WTC11 (cell line): ENCODE data around the gene PHF1. TPM values are rescaled to one million over a fixed set of nuclear protein-coding genes. Genes with fewer than 3 reads are reported as not detected.

Experiments
- ATAC-seq: fragments of 200-7000 bp; cut with Tn5 transposase; 2 replicates; pipeline ENCODE4 v1.10.0; 2021; ENCODE audit warnings: mild to moderate bottlenecking, moderate library complexity
- CTCF ChIA-PET: fragments of 300-600 bp; sonication (Branson Sonifier 250); formaldehyde crosslinking; loops from one replicate; lab custom pipeline; 2021; ENCODE audit warnings: antibody characterized with exemption; lab: Charles Lee
- POLR2A ChIA-PET: fragments of 350-600 bp; sonication (Branson Sonifier 250); formaldehyde crosslinking; loops from one replicate; lab custom pipeline; 2021; ENCODE audit warnings: antibody characterized with exemption; lab: Charles Lee
- DNase-seq: peaks from one replicate; pipeline ENCODE4 v3.0.0; 2021; ENCODE audit warnings: low spot score
- H3K27ac Mint-ChIP-seq: 2 replicates; pipeline ENCODE4 v1.8.0; 2021; ENCODE audit warnings: mixed read lengths
- H3K27me3 Mint-ChIP-seq: 2 replicates; pipeline ENCODE4 v1.8.0; 2021; ENCODE audit warnings: low read depth, mild to moderate bottlenecking, moderate library complexity, mixed read lengths
- H3K36me3 Mint-ChIP-seq: 2 replicates; pipeline ENCODE4 v1.8.0; 2021; ENCODE audit warnings: mixed read lengths
- H3K4me1 Mint-ChIP-seq: 2 replicates; pipeline ENCODE4 v1.8.0; 2022; ENCODE audit warnings: mixed read lengths
- H3K4me3 Mint-ChIP-seq: 2 replicates; pipeline ENCODE4 v1.8.0; 2021; ENCODE audit warnings: mild to moderate bottlenecking, moderate library complexity, mixed read lengths
- H3K9me3 Mint-ChIP-seq: 2 replicates; pipeline ENCODE4 v1.8.0; 2021; ENCODE audit warnings: mixed read lengths
- AFF4 ChIP-seq: sonication (generic); formaldehyde crosslinking; IDR thresholded peaks from 2 replicates; pipeline ENCODE4 v1.8.1; 2023; ENCODE audit warnings: mild to moderate bottlenecking, missing genetic modification reagents, borderline replicate concordance
- CREB1 ChIP-seq: sonication (generic); formaldehyde crosslinking; IDR thresholded peaks from 2 replicates; pipeline ENCODE4 v1.8.0; 2023; ENCODE audit warnings: mild to moderate bottlenecking, missing genetic modification reagents
- CREM ChIP-seq: sonication (generic); formaldehyde crosslinking; IDR thresholded peaks from 2 replicates; pipeline ENCODE4 v1.8.1; 2022; ENCODE audit warnings: mild to moderate bottlenecking, missing genetic modification reagents, moderate library complexity
- ELF4 ChIP-seq: sonication (generic); formaldehyde crosslinking; IDR thresholded peaks from 2 replicates; pipeline ENCODE4 v1.8.1; 2022; ENCODE audit warnings: low read depth, mild to moderate bottlenecking, moderate library complexity, missing genetic modification reagents
- FOXP1 ChIP-seq: sonication (generic); formaldehyde crosslinking; IDR thresholded peaks from 2 replicates; pipeline ENCODE4 v1.8.0; 2022; ENCODE audit warnings: missing genetic modification reagents, mild to moderate bottlenecking, moderate library complexity, borderline replicate concordance
- GTF2I ChIP-seq: fragments of 250-450 bp; sonication (Bioruptor Pico); conservative IDR thresholded peaks from 2 replicates; pipeline ENCODE4 v1.4.0; 2021; ENCODE audit warnings: mild to moderate bottlenecking
- JAZF1 ChIP-seq: fragments of 250-450 bp; sonication (Bioruptor Pico); IDR thresholded peaks from 2 replicates; pipeline ENCODE4 v1.9.0; 2021; ENCODE audit warnings: moderate library complexity, mild to moderate bottlenecking, inconsistent platforms
- KAT7 ChIP-seq: sonication (generic); formaldehyde crosslinking; IDR thresholded peaks from 2 replicates; pipeline ENCODE4 v1.8.1; 2023; ENCODE audit warnings: missing genetic modification reagents, mild to moderate bottlenecking, borderline replicate concordance
- MAX ChIP-seq: sonication (generic); formaldehyde crosslinking; IDR thresholded peaks from 2 replicates; pipeline ENCODE4 v1.8.0; 2022; ENCODE audit warnings: mild to moderate bottlenecking, missing genetic modification reagents
- NFATC4 ChIP-seq: fragments of 250-450 bp; sonication (Bioruptor Pico); IDR thresholded peaks from 2 replicates; pipeline ENCODE4 v1.9.0; 2021; ENCODE audit warnings: mild to moderate bottlenecking
- NR1H2 ChIP-seq: sonication (generic); formaldehyde crosslinking; IDR thresholded peaks from 2 replicates; pipeline ENCODE4 v1.9.0; 2021; ENCODE audit warnings: mild to moderate bottlenecking, moderate library complexity, missing genetic modification reagents
- NR2C2 ChIP-seq: sonication (generic); formaldehyde crosslinking; IDR thresholded peaks from 2 replicates; pipeline ENCODE4 v1.8.0; 2022; ENCODE audit warnings: mild to moderate bottlenecking, missing genetic modification reagents
- PRDM15 ChIP-seq: sonication (generic); formaldehyde crosslinking; IDR thresholded peaks from 2 replicates; pipeline ENCODE4 v1.8.0; 2022; ENCODE audit warnings: missing genetic modification reagents
- PREB ChIP-seq: sonication (generic); formaldehyde crosslinking; IDR thresholded peaks from 2 replicates; pipeline ENCODE4 v1.8.1; 2022; ENCODE audit warnings: mild to moderate bottlenecking, missing genetic modification reagents, moderate library complexity, borderline replicate concordance
- TP53 ChIP-seq: sonication (generic); formaldehyde crosslinking; IDR thresholded peaks from 2 replicates; pipeline ENCODE4 v1.8.1; 2023; ENCODE audit warnings: mild to moderate bottlenecking, missing genetic modification reagents
- ZNF138 ChIP-seq: sonication (generic); formaldehyde crosslinking; conservative IDR thresholded peaks from 2 replicates; pipeline ENCODE4 v1.8.1; 2022; ENCODE audit warnings: mild to moderate bottlenecking, moderate library complexity, missing genetic modification reagents
- ZNF317 ChIP-seq: sonication (generic); formaldehyde crosslinking; IDR thresholded peaks from 2 replicates; pipeline ENCODE4 v1.8.1; 2023; ENCODE audit warnings: low read depth, mild to moderate bottlenecking, moderate library complexity, missing genetic modification reagents, borderline replicate concordance
- ZNF396 ChIP-seq: fragments of 250-450 bp; sonication (Bioruptor Pico); IDR thresholded peaks from 2 replicates; pipeline ENCODE4 v1.8.0; 2021; ENCODE audit warnings: mild to moderate bottlenecking, moderate library complexity, borderline replicate concordance
- ZNF425 ChIP-seq: fragments of 250-450 bp; sonication (Bioruptor Pico); conservative IDR thresholded peaks from 2 replicates; pipeline ENCODE4 v1.9.0; 2021; ENCODE audit warnings: mild to moderate bottlenecking
- ZNF671 ChIP-seq: fragments of 250-450 bp; sonication (Bioruptor Pico); IDR thresholded peaks from 2 replicates; pipeline ENCODE4 v1.8.0; 2021; ENCODE audit warnings: mild to moderate bottlenecking
- ZSCAN18 ChIP-seq: fragments of 250-450 bp; sonication (Bioruptor Pico); IDR thresholded peaks from 2 replicates; pipeline ENCODE4 v2.1.2; 2022; ENCODE audit warnings: mild to moderate bottlenecking, moderate library complexity
- total RNA-seq: library from RNA; stranded (reverse); gene quantifications from 3 replicates; pipeline ENCODE4 v1.2.3, GENCODE V29; 2021

The PHF1 gene
- total RNA-seq, 1 experiment from 2014 or later: 63.6 TPM

GRCh38 chr6:33421344-33421643 is 10.5 kb downstream of the PHF1 start:
- TF ChIP-seq CREB1 (CRISPR knock-in tag) (no peak), PREB (no peak), ZSCAN18 (no peak), KAT7 (CRISPR knock-in tag) (no peak), CREM (no peak), ELF4 (no peak), NR1H2 (CRISPR knock-in tag) (no peak), NFATC4 (CRISPR knock-in tag) (no peak), NR2C2 (CRISPR knock-in tag) (no peak), FOXP1 (CRISPR knock-in tag) (no peak), TP53 (CRISPR knock-in tag) (no peak), ZNF425 (CRISPR knock-in tag) (no peak), AFF4 (CRISPR knock-in tag) (no peak), GTF2I (CRISPR knock-in tag) (no peak), ZNF317 (CRISPR knock-in tag) (no peak), JAZF1 (CRISPR knock-in tag) (no peak), ZNF396 (no peak), ZNF671 (CRISPR knock-in tag) (no peak)
- Mint-ChIP-seq H3K4me1 (peaks cover 66% of the 10 kb centered on the region), H3K4me3 (peak overlapping the region; percentile 73), H3K27me3 (no peaks in the 10 kb centered on the region; the same call in 1 of the 2 replicates), H3K27ac (no peak overlapping the region), H3K36me3 (peaks cover 19% of the 10 kb centered on the region), H3K9me3 (no peaks in the 10 kb centered on the region)
- ATAC-seq (no peak), DNase-seq (no peak)
- CTCF ChIA-PET: no interaction called here
- POLR2A ChIA-PET: no interaction called here

- peak overlapping the region; percentile 85; the same call in 1 of the 2 replicates for H3K4me3 Mint-ChIP-seq
- H3K36me3 Mint-ChIP-seq: peaks cover 13% of the 10 kb centered on the region
- CTCF ChIA-PET: no interaction called here
- ATAC-seq: no peak
- H3K27ac Mint-ChIP-seq: peak overlapping the region; percentile 93; the same call in 1 of the 2 replicates
- no peak for DNase-seq
- no peaks in the 10 kb centered on the region; the same call in 1 of the 2 replicates for H3K27me3 Mint-ChIP-seq
- POLR2A ChIA-PET: no interaction called here
- no peaks in the 10 kb centered on the region for H3K9me3 Mint-ChIP-seq
- H3K4me1 Mint-ChIP-seq: peaks cover 63% of the 10 kb centered on the region
- TF ChIP-seq ZNF138 (CRISPR knock-in tag) (no peak), PRDM15 (CRISPR knock-in tag) (no peak), MAX (no peak)
These were observed 13.0 kb downstream of the PHF1 start for GRCh38 chr6:33423777-33424176.
